Ishikawa (cell line): ENCODE measurements around the gene TSTD1.

Experiments
- CEBPB ChIP-seq: IDR thresholded peaks from 2 replicates; pipeline ENCODE4 v1.6.1; 2012
- EGR1 ChIP-seq: IDR thresholded peaks from 2 replicates; pipeline ENCODE4 v1.6.1; 2012
- EP300 ChIP-seq: IDR thresholded peaks from 2 replicates; pipeline ENCODE4 v1.6.1; 2012; ENCODE audit warnings: borderline replicate concordance
- MAX ChIP-seq: IDR thresholded peaks from 2 replicates; pipeline ENCODE4 v1.6.1; 2012
- NFIC ChIP-seq: IDR thresholded peaks from 2 replicates; pipeline ENCODE4 v1.6.1; 2012
- RAD21 ChIP-seq: IDR thresholded peaks from 2 replicates; pipeline ENCODE4 v1.6.1; 2012; ENCODE audit warnings: low read depth
- REST ChIP-seq: IDR thresholded peaks from 2 replicates; pipeline ENCODE4 v1.6.1; 2012; ENCODE audit warnings: low read depth, mild to moderate bottlenecking
- TAF1 ChIP-seq: IDR thresholded peaks from 2 replicates; pipeline ENCODE4 v1.6.1; 2012; ENCODE audit warnings: low read depth, mild to moderate bottlenecking
- TEAD4 ChIP-seq: IDR thresholded peaks from 2 replicates; pipeline ENCODE4 v1.6.1; 2012
- YY1 ChIP-seq: IDR thresholded peaks from 2 replicates; pipeline ENCODE4 v1.6.1; 2012; ENCODE audit warnings: low read depth

DNA sequence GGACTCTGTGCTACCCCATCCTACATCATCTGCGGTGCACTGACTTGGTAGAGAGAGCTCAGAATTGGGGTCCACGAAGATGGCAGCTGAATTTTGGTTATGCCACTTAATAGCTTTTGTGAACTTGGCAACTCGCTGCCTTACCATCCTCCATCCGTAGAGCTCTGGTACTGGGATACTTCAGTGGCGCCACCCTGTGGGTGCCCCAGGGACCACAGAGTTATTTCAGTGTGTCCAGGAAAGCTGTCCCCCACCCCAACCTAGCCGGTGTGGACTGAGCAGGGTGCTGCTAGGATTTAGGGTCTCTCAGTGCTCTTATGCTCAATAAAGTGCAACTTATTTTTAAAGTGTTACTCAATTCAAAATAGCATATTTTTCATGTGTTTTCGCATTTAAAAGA is 16.0 kb upstream of the TSTD1 start:
- TF ChIP-seq EGR1 (no peak), YY1 (no peak), MAX (no peak), NFIC (no peak), RAD21 (no peak), CEBPB (no peak), REST (no peak), TAF1 (no peak), EP300 (no peak), TEAD4 (no peak)
